Measurements from ENCODE around the gene TMEM86B.

GRCh38 chr19:55244004-55244680 lies 15.6 kb upstream of the TMEM86B start:
- TF ChIP-seq EZH2 (IDR thresholded peaks at IDR 0.05; ENCODE audit: borderline replicate concordance, low read depth, low read length, poor library complexity, severe bottlenecking) = no peak
- no peak for TF ChIP-seq CTCF (conservative IDR thresholded peaks at IDR 0.05; ENCODE audit: low read depth, low read length)

Data from A673 (cell line).